Ishikawa (cell line): ENCODE measurements around the gene SFN.
A peak's percentile ranks its signal among the peaks of the same experiment; 100 is the strongest.

ENCODE experiments used
- CEBPB ChIP-seq: IDR thresholded peaks from 2 replicates; pipeline ENCODE4 v1.6.1; 2012
- CREB1 ChIP-seq: IDR thresholded peaks from 2 replicates; pipeline ENCODE4 v1.6.1; 2012; ENCODE audit warnings: low read depth
- EGR1 ChIP-seq: IDR thresholded peaks from 2 replicates; pipeline ENCODE4 v1.6.1; 2012
- EP300 ChIP-seq: IDR thresholded peaks from 2 replicates; pipeline ENCODE4 v1.6.1; 2012; ENCODE audit warnings: borderline replicate concordance
- FOXM1 ChIP-seq: IDR thresholded peaks from 2 replicates; pipeline ENCODE4 v1.6.1; 2012; ENCODE audit warnings: low read depth, borderline replicate concordance
- NFIC ChIP-seq: IDR thresholded peaks from 2 replicates; pipeline ENCODE4 v1.6.1; 2012
- RAD21 ChIP-seq: IDR thresholded peaks from 2 replicates; pipeline ENCODE4 v1.6.1; 2012; ENCODE audit warnings: low read depth
- TAF1 ChIP-seq: IDR thresholded peaks from 2 replicates; pipeline ENCODE4 v1.6.1; 2012; ENCODE audit warnings: low read depth, mild to moderate bottlenecking
- TCF12 ChIP-seq: IDR thresholded peaks from 2 replicates; pipeline ENCODE4 v1.6.1; 2012; ENCODE audit warnings: low read depth
- TEAD4 ChIP-seq: IDR thresholded peaks from 2 replicates; pipeline ENCODE4 v1.6.1; 2012
- YY1 ChIP-seq: IDR thresholded peaks from 2 replicates; pipeline ENCODE4 v1.6.1; 2012; ENCODE audit warnings: low read depth
- ZBTB7A ChIP-seq: IDR thresholded peaks from 2 replicates; pipeline ENCODE4 v1.6.1; 2012; ENCODE audit warnings: low read depth
- TF ChIP-seq, protein P1 (sequence below): IDR thresholded peaks from 2 replicates; pipeline ENCODE4 v1.6.1; 2012; ENCODE audit warnings: low read depth, mild to moderate bottlenecking
- TF ChIP-seq, protein P2 (sequence below): IDR thresholded peaks from 2 replicates; pipeline ENCODE4 v1.6.1; 2012
- TF ChIP-seq, protein P3 (sequence below): IDR thresholded peaks from 2 replicates; pipeline ENCODE4 v1.6.1; 2012

The SFN gene

DNA sequence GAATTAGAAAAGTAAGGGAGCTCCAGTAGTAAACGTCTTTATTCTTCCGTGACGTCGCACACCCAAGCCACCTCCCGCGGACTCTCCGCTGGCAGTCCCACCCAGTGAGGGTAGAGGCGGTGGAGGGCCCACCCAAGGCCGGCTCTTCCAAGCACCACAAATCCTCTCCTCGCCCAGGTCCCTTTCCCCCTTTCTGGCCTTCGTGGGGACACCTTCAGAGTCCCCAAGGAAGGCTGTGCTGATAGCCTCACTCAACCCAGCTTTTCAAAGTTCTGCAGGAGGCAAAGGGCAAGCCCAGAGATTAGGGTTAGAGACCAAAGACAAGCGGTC is 27.5 kb downstream of the SFN start:
- TF ChIP-seq TCF12 (no peak), NFIC (no peak), CREB1 (no peak)
- TF ChIP-seq, protein P1, sequence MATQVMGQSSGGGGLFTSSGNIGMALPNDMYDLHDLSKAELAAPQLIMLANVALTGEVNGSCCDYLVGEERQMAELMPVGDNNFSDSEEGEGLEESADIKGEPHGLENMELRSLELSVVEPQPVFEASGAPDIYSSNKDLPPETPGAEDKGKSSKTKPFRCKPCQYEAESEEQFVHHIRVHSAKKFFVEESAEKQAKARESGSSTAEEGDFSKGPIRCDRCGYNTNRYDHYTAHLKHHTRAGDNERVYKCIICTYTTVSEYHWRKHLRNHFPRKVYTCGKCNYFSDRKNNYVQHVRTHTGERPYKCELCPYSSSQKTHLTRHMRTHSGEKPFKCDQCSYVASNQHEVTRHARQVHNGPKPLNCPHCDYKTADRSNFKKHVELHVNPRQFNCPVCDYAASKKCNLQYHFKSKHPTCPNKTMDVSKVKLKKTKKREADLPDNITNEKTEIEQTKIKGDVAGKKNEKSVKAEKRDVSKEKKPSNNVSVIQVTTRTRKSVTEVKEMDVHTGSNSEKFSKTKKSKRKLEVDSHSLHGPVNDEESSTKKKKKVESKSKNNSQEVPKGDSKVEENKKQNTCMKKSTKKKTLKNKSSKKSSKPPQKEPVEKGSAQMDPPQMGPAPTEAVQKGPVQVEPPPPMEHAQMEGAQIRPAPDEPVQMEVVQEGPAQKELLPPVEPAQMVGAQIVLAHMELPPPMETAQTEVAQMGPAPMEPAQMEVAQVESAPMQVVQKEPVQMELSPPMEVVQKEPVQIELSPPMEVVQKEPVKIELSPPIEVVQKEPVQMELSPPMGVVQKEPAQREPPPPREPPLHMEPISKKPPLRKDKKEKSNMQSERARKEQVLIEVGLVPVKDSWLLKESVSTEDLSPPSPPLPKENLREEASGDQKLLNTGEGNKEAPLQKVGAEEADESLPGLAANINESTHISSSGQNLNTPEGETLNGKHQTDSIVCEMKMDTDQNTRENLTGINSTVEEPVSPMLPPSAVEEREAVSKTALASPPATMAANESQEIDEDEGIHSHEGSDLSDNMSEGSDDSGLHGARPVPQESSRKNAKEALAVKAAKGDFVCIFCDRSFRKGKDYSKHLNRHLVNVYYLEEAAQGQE = no peak

DNA sequence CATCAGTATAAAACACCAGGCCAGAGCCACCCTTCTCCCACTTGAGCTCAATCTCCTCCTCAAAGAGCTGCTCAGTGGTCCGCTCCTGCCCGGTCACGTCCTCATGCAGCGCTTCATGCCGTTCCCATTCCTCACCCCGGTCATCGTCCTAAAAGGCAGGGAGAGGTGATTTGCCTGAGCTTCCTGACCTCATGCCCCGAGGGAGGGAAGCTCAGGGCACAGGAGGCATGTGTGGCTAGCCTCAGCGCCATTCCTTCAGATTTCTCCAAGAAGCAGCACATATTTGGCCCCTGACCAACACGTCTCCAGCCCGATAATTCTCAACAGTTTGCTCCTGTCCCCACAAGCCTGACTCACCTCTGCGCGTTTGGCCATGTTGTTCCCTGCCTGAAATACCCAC is 31.3 kb downstream of the SFN start:
- TF ChIP-seq CREB1 = no peak
- no peak for TF ChIP-seq CEBPB
- TF ChIP-seq TEAD4 = no peak
- no peak for TF ChIP-seq EP300
- TF ChIP-seq, protein P2, sequence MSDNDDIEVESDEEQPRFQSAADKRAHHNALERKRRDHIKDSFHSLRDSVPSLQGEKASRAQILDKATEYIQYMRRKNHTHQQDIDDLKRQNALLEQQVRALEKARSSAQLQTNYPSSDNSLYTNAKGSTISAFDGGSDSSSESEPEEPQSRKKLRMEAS = no peak
- TF ChIP-seq YY1 = no peak
- no peak for TF ChIP-seq TAF1
- TF ChIP-seq, protein P3, sequence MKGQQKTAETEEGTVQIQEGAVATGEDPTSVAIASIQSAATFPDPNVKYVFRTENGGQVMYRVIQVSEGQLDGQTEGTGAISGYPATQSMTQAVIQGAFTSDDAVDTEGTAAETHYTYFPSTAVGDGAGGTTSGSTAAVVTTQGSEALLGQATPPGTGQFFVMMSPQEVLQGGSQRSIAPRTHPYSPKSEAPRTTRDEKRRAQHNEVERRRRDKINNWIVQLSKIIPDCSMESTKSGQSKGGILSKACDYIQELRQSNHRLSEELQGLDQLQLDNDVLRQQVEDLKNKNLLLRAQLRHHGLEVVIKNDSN = no peak
- TF ChIP-seq, protein P1 = no peak
- no peak for TF ChIP-seq EGR1
- no peak for TF ChIP-seq NFIC
- no peak for TF ChIP-seq RAD21
- no peak for TF ChIP-seq ZBTB7A
- no peak for TF ChIP-seq FOXM1
- TF ChIP-seq TCF12 = no peak

DNA sequence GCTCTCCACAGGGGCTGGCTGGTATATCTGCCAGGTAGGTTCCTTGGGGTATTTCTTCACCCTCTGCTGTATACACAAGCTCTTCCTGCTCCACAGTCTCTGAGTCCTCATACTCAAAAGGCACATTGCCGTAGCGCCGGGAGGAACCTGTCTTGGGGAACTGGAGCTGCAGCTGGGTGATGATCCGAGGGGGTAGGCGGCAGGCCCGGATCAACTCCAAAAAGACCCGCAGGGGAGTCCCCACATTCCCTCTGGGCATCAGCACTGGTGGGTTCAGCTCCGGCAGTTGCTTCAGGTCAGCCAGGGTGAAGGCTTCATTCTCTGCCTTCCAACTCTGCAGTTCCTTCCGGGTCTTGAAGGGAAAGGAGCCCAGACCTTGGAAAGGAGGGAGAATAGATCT is 34.4 kb downstream of the SFN start:
- TF ChIP-seq RAD21 = no peak
- TF ChIP-seq EGR1 = no peak
- no peak for TF ChIP-seq CEBPB
- no peak for TF ChIP-seq ZBTB7A
- TF ChIP-seq, protein P1 = no peak
- TF ChIP-seq CREB1 = no peak
- no peak for TF ChIP-seq TEAD4
- no peak for TF ChIP-seq TCF12
- no peak for TF ChIP-seq NFIC
- no peak for TF ChIP-seq EP300
- no peak for TF ChIP-seq YY1
- no peak for TF ChIP-seq TAF1
- TF ChIP-seq FOXM1 = no peak
- TF ChIP-seq, protein P2 = no peak
- TF ChIP-seq, protein P3 = no peak

DNA sequence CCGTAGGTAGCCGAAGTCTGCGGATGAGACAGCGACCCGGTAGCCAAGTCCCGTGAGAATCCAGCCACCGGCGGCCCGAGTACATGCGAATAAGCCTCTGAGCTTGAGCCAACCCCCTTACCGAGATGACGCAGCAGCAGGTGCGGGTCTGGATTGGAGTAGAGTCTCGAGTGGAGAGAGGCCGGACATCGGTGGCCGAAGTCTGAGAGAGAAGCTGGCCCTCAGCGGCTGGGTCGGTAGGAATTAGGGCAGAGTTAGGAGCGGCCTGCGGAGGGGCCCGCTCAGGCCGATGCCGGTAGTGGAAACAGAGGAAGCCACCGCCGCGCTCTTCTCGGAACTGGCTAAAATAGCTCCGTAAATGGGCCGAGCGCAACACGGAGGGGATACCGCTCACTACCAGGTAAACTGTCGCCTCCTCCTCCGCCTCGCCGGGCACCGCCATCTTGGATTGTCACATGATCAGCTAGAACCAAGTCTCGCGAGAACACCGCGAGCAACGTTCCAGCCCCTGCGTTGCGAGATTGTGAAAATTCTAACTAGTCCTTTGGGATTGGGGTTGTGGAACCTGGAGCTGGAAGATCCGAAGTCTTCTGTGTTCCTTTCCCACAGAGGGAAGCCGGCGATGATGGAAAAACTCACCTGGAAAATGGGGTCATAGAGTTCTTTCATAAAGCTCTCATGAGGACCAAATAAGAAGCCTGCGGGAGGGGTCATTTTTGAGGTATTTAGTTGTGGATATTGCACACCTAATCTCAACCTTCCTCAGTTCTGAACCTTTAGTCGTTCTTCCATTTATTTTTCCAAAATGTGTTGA is 37.3 kb downstream of the SFN start, which contains the start of gene GPATCH3:
Gene GPATCH3, minus strand, starts transcription at position 467 of the 814 bp plus-strand sequence. Its CDS starts 25 bp downstream, at position 442.
- TF ChIP-seq TAF1 (peak; percentile 99), EGR1 (no peak; the same call in 1 of the 2 replicates), TEAD4 (peak; percentile 59), ZBTB7A (no peak), EP300 (no peak), NFIC (no peak), CREB1 (no peak), YY1 (peak; percentile 99), CEBPB (peak; percentile 74; the same call in 1 of the 2 replicates), TCF12 (peak; percentile 77), FOXM1 (no peak), RAD21 (no peak)
- TF ChIP-seq, protein P2 = peak; percentile 68; the same call in 1 of the 2 replicates
- TF ChIP-seq, protein P1 = no peak
- TF ChIP-seq, protein P3 = peak; percentile 98
